Pancreas (tissue), 10 donors: ENCODE results near the gene TBX1. TPM values are rescaled to one million over a fixed set of nuclear protein-coding genes. Genes with fewer than 3 reads are reported as not detected.

Experiments
- ATAC-seq, 4 donors: fragments of 200-7000 bp; cut with Tn5 transposase; one replicate each; pipeline versions ENCODE4 v1.8.0 to v1.9.1; 2020; ENCODE audit warnings: mild to moderate bottlenecking in 4 of 4, moderate library complexity in 4 of 4
- DNase-seq, 6 donors: peaks; one replicate each; pipeline ENCODE4 v3.0.0-alpha.2; 2020
- FAIRE-seq: peaks from 2 replicates; lab custom pipeline; 2012; peaks lifted over from hg19 to GRCh38; lab: Jason Lieb, UNC
- H3K27ac ChIP-seq, 4 donors: fragments of 200-600 bp; sonication (generic); 1 replicate in 3 of 4; 2 replicates in 1 of 4; pipeline versions ENCODE4 v1.5.0 to v1.8.0; 2020
- H3K27me3 ChIP-seq, 4 donors: fragments of 200-600 bp; one replicate each; pipeline ENCODE4 v1.8.0; 2021
- H3K36me3 ChIP-seq, 3 donors: fragments of 200-600 bp; sonication (generic) in 1 of 3; one replicate each; pipeline versions ENCODE4 v1.5.0 to v1.8.0; 2020 to 2021
- H3K4me1 ChIP-seq, 3 donors: fragments of 200-600 bp; one replicate each; pipeline ENCODE4 v1.8.0; 2021
- H3K4me3 ChIP-seq, 4 donors: fragments of 200-600 bp; sonication (generic) in 2 of 4; one replicate each; pipeline versions ENCODE4 v1.5.0 to v1.8.0; 2020 to 2021
- H3K9me3 ChIP-seq, 4 donors: fragments of 200-600 bp; one replicate each; pipeline ENCODE4 v1.8.0; 2021
- CTCF ChIP-seq, 4 donors: fragments of 200-600 bp; sonication (generic) in 3 of 4; IDR thresholded peaks; one replicate each; pipeline versions ENCODE4 v1.5.0 to v1.8.0; 2021; ENCODE audit warnings: antibody characterized with exemption in 4 of 4
- WGBS, 2 donors: extraction: QIAGEN DNeasy Blood & Tissue Kit; methylation state at CpG; one replicate each; pipeline ENCODE4 v1.1.7; 2013; 5-methylcytosine and 5-hydroxymethylcytosine counted together
- intact Hi-C, 3 donors: fragments of 100-400 bp; cut with DNase I; formaldehyde crosslinking; loops; one replicate each; pipeline versions ENCODE4 v1.11.1 to v1.14.2; 2022
- polyA plus RNA-seq, 2 donors: library from polyadenylated mRNA; stranded (reverse); fragments of 200-250 nt; gene quantifications; one replicate each; pipeline ENCODE4 v1.2.3, GENCODE V29; 2013
- total RNA-seq, 6 donors: library from RNA; stranded (reverse); fragmentation: NEBNext Ultra II Directional in 4 of 6; extraction: Animal tissue kit (Norgen Biotek cat#: 25700) in 4 of 6; gene quantifications; one replicate each; pipeline versions ENCODE4 v1.2.1 to v1.2.4, GENCODE V29; 2021 to 2023
- donor health status: healthy with polysubstance abuse.
- donor health status: DM: no; HTN: no; CAD: no; lungs with moderate emphysema.
- donor health status: DM: no; HTN: no; CAD: no.
- donor health status: control.
- donor health status: control.
- donor health status: Bipolar disorder and iron deficiency.
- donor health status: DM: yes; HTN: yes; CAD: no.
- donor health status: DM: no; HTN: no; CAD: no.
- donor health status: DM: no; HTN: no; CAD: no.
- donor health status: DM: yes; HTN: yes; CAD: no.

The TBX1 gene
- total and polyA plus RNA-seq, 8 donors, result 0.19 to 1.3 (median 0.31) TPM; not detected in 1

GRCh38 chr22:19793161-19793560, 32.6 kb downstream of the TBX1 start:
- no peak for FAIRE-seq
- Histone ChIP-seq H3K27ac (no peak overlapping the region), H3K4me1 (no peaks in the 10 kb centered on the region), H3K9me3 (no peaks in the 10 kb centered on the region), H3K27me3 (no peaks in the 10 kb centered on the region), H3K4me3 (no peak overlapping the region), H3K36me3 (no peaks in the 10 kb centered on the region)
- no peak for ATAC-seq
- no peak for TF ChIP-seq CTCF (IDR thresholded peaks at IDR 0.05)
- intact Hi-C loops, result no loop called here
- WGBS, 2 donors, result 71 to 72% methylated on average over 2 of the region's 2 CpGs
- no peak for DNase-seq

- no peak for FAIRE-seq
- 77 to 92% methylated on average over 2 of the region's 2 CpGs for WGBS, 2 donors
- intact Hi-C loops, result no loop called here
- no peak for ATAC-seq
- H3K9me3 ChIP-seq, result no peaks in the 10 kb centered on the region
- DNase-seq, result no peak
- no peak overlapping the region for H3K27ac ChIP-seq
- H3K36me3 ChIP-seq, result no peaks in the 10 kb centered on the region
- TF ChIP-seq CTCF (IDR thresholded peaks at IDR 0.05), result no peak
- H3K27me3 ChIP-seq, result no peaks in the 10 kb centered on the region
- H3K4me3 ChIP-seq, result no peak overlapping the region
- no peaks in the 10 kb centered on the region for H3K4me1 ChIP-seq
Observed at GRCh38 chr22:19793661-19794310, 33.2 kb downstream of the TBX1 start.

GRCh38 chr22:19795617-19796008, 35.0 kb downstream of the TBX1 start:
- Histone ChIP-seq H3K4me1 (no peaks in the 10 kb centered on the region), H3K27me3 (no peaks in the 10 kb centered on the region), H3K9me3 (no peaks in the 10 kb centered on the region), H3K27ac (no peak overlapping the region), H3K4me3 (no peak overlapping the region), H3K36me3 (no peaks in the 10 kb centered on the region)
- intact Hi-C loops, result no loop called here
- DNase-seq (no peak), FAIRE-seq (no peak), ATAC-seq (no peak)
- no peak for TF ChIP-seq CTCF (IDR thresholded peaks at IDR 0.05)
- 88 to 91% methylated on average over 6 of the region's 6 CpGs for WGBS, 2 donors

GRCh38 chr22:19796160-19796559, 35.6 kb downstream of the TBX1 start:
- no peak overlapping the region for H3K27ac ChIP-seq
- WGBS, 2 donors, result 77 to 83% methylated on average over 7 of the region's 7 CpGs
- H3K4me1 ChIP-seq, result no peaks in the 10 kb centered on the region
- no peak for FAIRE-seq
- TF ChIP-seq CTCF (IDR thresholded peaks at IDR 0.05), result no peak
- intact Hi-C loops, result no loop called here
- no peak for DNase-seq
- no peak for ATAC-seq
- no peaks in the 10 kb centered on the region for H3K27me3 ChIP-seq
- no peaks in the 10 kb centered on the region for H3K9me3 ChIP-seq
- no peak overlapping the region for H3K4me3 ChIP-seq
- H3K36me3 ChIP-seq, result no peaks in the 10 kb centered on the region
